GM23338 (cell line): ENCODE data around the gene ROBO1. TPM values are rescaled to one million over a fixed set of nuclear protein-coding genes. Genes with fewer than 3 reads are reported as not detected.

ENCODE experiments used
- ATAC-seq: fragments of 200-7000 bp; cut with Tn5 transposase; 3 replicates; pipeline ENCODE4 v1.9.1; 2020
- DNase-seq: peaks from one replicate; pipeline ENCODE4 v3.0.0-alpha.2; 2015; ENCODE audit warnings: low spot score
- H2AFZ ChIP-seq: fragments of 200-600 bp; sonication (generic); 2 replicates; pipeline ENCODE4 v1.8.0; 2016; ENCODE audit warnings: antibody characterized with exemption, mild to moderate bottlenecking, moderate library complexity
- H3F3A ChIP-seq: fragments of 200-600 bp; sonication (generic); replicated peaks from 2 replicates; pipeline ENCODE4 v1.8.0; 2017; ENCODE audit warnings: antibody characterized with exemption, mixed run types, low read depth
- H3K27ac ChIP-seq: fragments of 200-600 bp; sonication (generic); 2 replicates; pipeline ENCODE4 v1.6.1; 2016; ENCODE audit warnings: low read depth
- H3K27me3 ChIP-seq: fragments of 200-600 bp; sonication (generic); 2 replicates; pipeline ENCODE4 v1.8.0; 2016; ENCODE audit warnings: mild to moderate bottlenecking, mixed run types, moderate library complexity; ENCODE audit not compliant: insufficient read depth
- H3K36me3 ChIP-seq: fragments of 200-600 bp; sonication (generic); 2 replicates; pipeline ENCODE4 v1.8.0; 2016; ENCODE audit warnings: mild to moderate bottlenecking; ENCODE audit not compliant: insufficient read depth
- H3K4me1 ChIP-seq: fragments of 200-600 bp; sonication (generic); 2 replicates; pipeline ENCODE4 v1.8.0; 2016; ENCODE audit warnings: mild to moderate bottlenecking, moderate library complexity; ENCODE audit not compliant: insufficient read depth
- H3K4me2 ChIP-seq: fragments of 200-600 bp; sonication (generic); 2 replicates; pipeline ENCODE4 v1.7.1; 2017; ENCODE audit warnings: mixed run types
- H3K4me3 ChIP-seq: fragments of 200-600 bp; sonication (generic); 2 replicates; pipeline ENCODE4 v1.6.1; 2016; ENCODE audit warnings: mixed run types
- H3K79me2 ChIP-seq: fragments of 200-600 bp; sonication (generic); replicated peaks from 2 replicates; pipeline ENCODE4 v1.8.0; 2017; ENCODE audit warnings: mild to moderate bottlenecking; ENCODE audit not compliant: insufficient read depth
- H3K9me2 ChIP-seq: fragments of 200-600 bp; sonication (generic); 2 replicates; pipeline ENCODE4 v1.8.0; 2017; ENCODE audit not compliant: insufficient read depth
- H4K20me1 ChIP-seq: fragments of 200-600 bp; sonication (generic); replicated peaks from 2 replicates; pipeline ENCODE4 v1.8.0; 2017; ENCODE audit warnings: mild to moderate bottlenecking; ENCODE audit not compliant: insufficient read depth
- H3K27ac Mint-ChIP-seq: 2 replicates; pipeline ENCODE4 v1.8.0; 2020; ENCODE audit warnings: inconsistent platforms, mild to moderate bottlenecking, moderate library complexity, mixed read lengths
- H3K27me3 Mint-ChIP-seq: 3 replicates; pipeline ENCODE4 v1.8.0; 2022; ENCODE audit warnings: low read depth, mild to moderate bottlenecking, moderate library complexity, mixed read lengths, inconsistent platforms; ENCODE audit not compliant: insufficient read depth, poor library complexity
- H3K36me3 Mint-ChIP-seq: 3 replicates; pipeline ENCODE4 v1.8.0; 2021; ENCODE audit warnings: low read depth, mild to moderate bottlenecking, inconsistent platforms, moderate library complexity, mixed read lengths
- H3K4me1 Mint-ChIP-seq: 3 replicates; pipeline ENCODE4 v1.8.0; 2020; ENCODE audit warnings: mild to moderate bottlenecking, inconsistent platforms, mixed read lengths
- H3K4me3 Mint-ChIP-seq: 3 replicates; pipeline ENCODE4 v1.8.0; 2021; ENCODE audit warnings: moderate library complexity, mild to moderate bottlenecking, inconsistent platforms, mixed read lengths
- H3K9me3 Mint-ChIP-seq: 3 replicates; pipeline ENCODE4 v1.8.0; 2020; ENCODE audit warnings: moderate library complexity, mild to moderate bottlenecking, inconsistent platforms, mixed read lengths
- CREB1 ChIP-seq: fragments of 250-450 bp; sonication (Bioruptor Pico); IDR thresholded peaks from 2 replicates; pipeline ENCODE4 v1.5.0; 2020; ENCODE audit warnings: low read depth, mild to moderate bottlenecking, moderate library complexity
- EZH2 ChIP-seq: fragments of 200-600 bp; sonication (generic); IDR thresholded peaks from one replicate; pipeline ENCODE4 v1.8.0; 2017; ENCODE audit warnings: antibody characterized with exemption, mild to moderate bottlenecking, low read depth; ENCODE audit not compliant: unreplicated experiment
- EZH2phosphoT487 ChIP-seq: fragments of 200-600 bp; sonication (generic); IDR thresholded peaks from one replicate; pipeline ENCODE4 v1.8.1; 2018; ENCODE audit warnings: antibody characterized with exemption; ENCODE audit not compliant: unreplicated experiment
- JUNB ChIP-seq: IDR thresholded peaks from one replicate; pipeline ENCODE4 v1.6.1; 2016; ENCODE audit warnings: antibody characterized with exemption; ENCODE audit not compliant: unreplicated experiment
- NANOG ChIP-seq: IDR thresholded peaks from 2 replicates; pipeline ENCODE4 v1.6.1; 2016; ENCODE audit warnings: antibody characterized with exemption, borderline replicate concordance
- POLR2AphosphoS5 ChIP-seq: IDR thresholded peaks from 2 replicates; pipeline ENCODE4 v1.6.1; 2016; ENCODE audit warnings: antibody characterized with exemption, low read depth
- STAT1 ChIP-seq: IDR thresholded peaks from one replicate; pipeline ENCODE4 v1.6.1; 2016; ENCODE audit warnings: antibody characterized with exemption; ENCODE audit not compliant: unreplicated experiment
- ZNF114 ChIP-seq: fragments of 250-450 bp; sonication (Bioruptor Pico); IDR thresholded peaks from 2 replicates; pipeline ENCODE4 v1.5.0; 2020; ENCODE audit warnings: mild to moderate bottlenecking, moderate library complexity
- ZNF331 ChIP-seq: fragments of 250-450 bp; sonication (Bioruptor Pico); IDR thresholded peaks from 2 replicates; pipeline ENCODE4 v1.5.0; 2020; ENCODE audit warnings: low read depth, mild to moderate bottlenecking, moderate library complexity
- polyA plus RNA-seq: library from polyadenylated mRNA; unstranded; fragments of >200 nt; fragmentation: Nextera tagmentation; extraction: Ambion mirVana; gene quantifications from 2 replicates; pipeline ENCODE4 v1.2.1, GENCODE V29; 2016
- total RNA-seq: library from RNA; depleted of rRNA; stranded (reverse); fragments of >200 nt; shearing (Covaris generic); gene quantifications from 2 replicates; pipeline ENCODE4 v1.2.3, GENCODE V29; 2014
- TF ChIP-seq, protein P1 (sequence below), 2 experiments: fragments of 200-600 bp in 1 of 2; sonication (generic) in 1 of 2; conservative IDR thresholded peaks; 2 replicates each; pipeline versions ENCODE4 v1.5.1 to v1.6.1; 2016 to 2017; ENCODE audit warnings: antibody characterized with exemption in 2 of 2, low read depth in 2 of 2, mild to moderate bottlenecking in 2 of 2, moderate library complexity in 1 of 2
- TF ChIP-seq, protein P2 (sequence below): IDR thresholded peaks from one replicate; pipeline ENCODE4 v1.6.1; 2018; ENCODE audit warnings: antibody characterized with exemption; ENCODE audit not compliant: unreplicated experiment
- TF ChIP-seq, protein P3 (sequence below): IDR thresholded peaks from 2 replicates; pipeline ENCODE4 v1.6.1; 2016; ENCODE audit warnings: antibody characterized with exemption
- TF ChIP-seq, protein P4 (sequence below): fragments of 250-450 bp; sonication (Bioruptor Pico); IDR thresholded peaks from 2 replicates; pipeline ENCODE4 v1.5.0; 2020; ENCODE audit warnings: mild to moderate bottlenecking, moderate library complexity

The ROBO1 gene
- total and polyA plus RNA-seq, 2 experiments from 2014 or later: 19.2 to 78.3 TPM

DNA sequence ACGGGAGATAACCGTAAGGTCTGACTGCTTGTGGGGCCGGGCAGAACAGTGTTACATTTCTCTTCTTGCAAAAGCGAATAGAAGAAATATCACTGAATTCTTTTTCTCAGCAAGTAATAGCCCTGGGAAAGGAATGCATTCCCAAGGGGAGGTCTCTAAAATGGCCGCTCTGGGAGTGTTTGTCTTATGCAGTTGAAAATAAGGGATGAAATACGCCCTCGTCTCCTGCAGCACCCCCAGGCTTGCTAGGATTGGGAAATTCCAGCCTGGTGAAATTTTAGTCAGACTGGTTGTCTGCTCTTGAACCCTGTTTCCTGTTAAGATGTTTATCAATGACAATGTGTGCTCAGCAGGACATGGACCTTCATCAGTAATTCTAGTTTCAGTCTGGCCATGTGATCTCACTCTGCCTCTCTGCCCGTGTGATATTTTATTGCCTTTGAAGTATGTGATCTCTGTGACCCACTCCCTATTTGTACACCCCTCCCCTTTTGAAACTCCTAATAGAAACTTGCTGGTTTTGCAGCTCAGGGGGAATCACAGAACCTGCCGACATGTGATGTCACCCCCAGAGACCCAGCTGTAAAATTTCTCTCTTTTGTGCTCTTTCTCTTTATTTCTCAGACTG lies 715.6 kb downstream of the ROBO1 start:
- no peaks in the 10 kb centered on the region for H3K27me3 ChIP-seq

More for the DNA sequence above, 715.6 kb downstream of the ROBO1 start:
- DNase-seq (peak; percentile 49), ATAC-seq (no peak)
- H3K4me2 ChIP-seq: no peak overlapping the region
- no peaks in the 10 kb centered on the region for H3F3A ChIP-seq
- H3K27me3 Mint-ChIP-seq: peaks cover 6% of the 10 kb centered on the region
- no peak overlapping the region for H3K27ac Mint-ChIP-seq
- H3K36me3 Mint-ChIP-seq: peaks cover 35% of the 10 kb centered on the region
- no peak overlapping the region for H3K4me3 Mint-ChIP-seq
- no peak overlapping the region for H3K4me3 ChIP-seq
- H3K27ac ChIP-seq: no peak overlapping the region
- H3K79me2 ChIP-seq: no peaks in the 10 kb centered on the region
- H3K9me2 ChIP-seq: 0 out of 2 replicates have a peak, but pooled peaks cover 4% of the 10 kb centered on the region
- TF ChIP-seq, protein P1, sequence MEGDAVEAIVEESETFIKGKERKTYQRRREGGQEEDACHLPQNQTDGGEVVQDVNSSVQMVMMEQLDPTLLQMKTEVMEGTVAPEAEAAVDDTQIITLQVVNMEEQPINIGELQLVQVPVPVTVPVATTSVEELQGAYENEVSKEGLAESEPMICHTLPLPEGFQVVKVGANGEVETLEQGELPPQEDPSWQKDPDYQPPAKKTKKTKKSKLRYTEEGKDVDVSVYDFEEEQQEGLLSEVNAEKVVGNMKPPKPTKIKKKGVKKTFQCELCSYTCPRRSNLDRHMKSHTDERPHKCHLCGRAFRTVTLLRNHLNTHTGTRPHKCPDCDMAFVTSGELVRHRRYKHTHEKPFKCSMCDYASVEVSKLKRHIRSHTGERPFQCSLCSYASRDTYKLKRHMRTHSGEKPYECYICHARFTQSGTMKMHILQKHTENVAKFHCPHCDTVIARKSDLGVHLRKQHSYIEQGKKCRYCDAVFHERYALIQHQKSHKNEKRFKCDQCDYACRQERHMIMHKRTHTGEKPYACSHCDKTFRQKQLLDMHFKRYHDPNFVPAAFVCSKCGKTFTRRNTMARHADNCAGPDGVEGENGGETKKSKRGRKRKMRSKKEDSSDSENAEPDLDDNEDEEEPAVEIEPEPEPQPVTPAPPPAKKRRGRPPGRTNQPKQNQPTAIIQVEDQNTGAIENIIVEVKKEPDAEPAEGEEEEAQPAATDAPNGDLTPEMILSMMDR (conservative IDR thresholded peaks at IDR 0.05; ENCODE audit: low read depth in 2 of 2): no peak
- TF ChIP-seq ZNF331 (CRISPR knock-in tag) (no peak), JUNB (no peak), ZNF114 (CRISPR knock-in tag) (no peak), CREB1 (CRISPR knock-in tag) (no peak), STAT1 (no peak), EZH2phosphoT487 (no peak), EZH2 (no peak), POLR2AphosphoS5 (no peak), NANOG (no peak)
- TF ChIP-seq, protein P2, sequence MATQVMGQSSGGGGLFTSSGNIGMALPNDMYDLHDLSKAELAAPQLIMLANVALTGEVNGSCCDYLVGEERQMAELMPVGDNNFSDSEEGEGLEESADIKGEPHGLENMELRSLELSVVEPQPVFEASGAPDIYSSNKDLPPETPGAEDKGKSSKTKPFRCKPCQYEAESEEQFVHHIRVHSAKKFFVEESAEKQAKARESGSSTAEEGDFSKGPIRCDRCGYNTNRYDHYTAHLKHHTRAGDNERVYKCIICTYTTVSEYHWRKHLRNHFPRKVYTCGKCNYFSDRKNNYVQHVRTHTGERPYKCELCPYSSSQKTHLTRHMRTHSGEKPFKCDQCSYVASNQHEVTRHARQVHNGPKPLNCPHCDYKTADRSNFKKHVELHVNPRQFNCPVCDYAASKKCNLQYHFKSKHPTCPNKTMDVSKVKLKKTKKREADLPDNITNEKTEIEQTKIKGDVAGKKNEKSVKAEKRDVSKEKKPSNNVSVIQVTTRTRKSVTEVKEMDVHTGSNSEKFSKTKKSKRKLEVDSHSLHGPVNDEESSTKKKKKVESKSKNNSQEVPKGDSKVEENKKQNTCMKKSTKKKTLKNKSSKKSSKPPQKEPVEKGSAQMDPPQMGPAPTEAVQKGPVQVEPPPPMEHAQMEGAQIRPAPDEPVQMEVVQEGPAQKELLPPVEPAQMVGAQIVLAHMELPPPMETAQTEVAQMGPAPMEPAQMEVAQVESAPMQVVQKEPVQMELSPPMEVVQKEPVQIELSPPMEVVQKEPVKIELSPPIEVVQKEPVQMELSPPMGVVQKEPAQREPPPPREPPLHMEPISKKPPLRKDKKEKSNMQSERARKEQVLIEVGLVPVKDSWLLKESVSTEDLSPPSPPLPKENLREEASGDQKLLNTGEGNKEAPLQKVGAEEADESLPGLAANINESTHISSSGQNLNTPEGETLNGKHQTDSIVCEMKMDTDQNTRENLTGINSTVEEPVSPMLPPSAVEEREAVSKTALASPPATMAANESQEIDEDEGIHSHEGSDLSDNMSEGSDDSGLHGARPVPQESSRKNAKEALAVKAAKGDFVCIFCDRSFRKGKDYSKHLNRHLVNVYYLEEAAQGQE: no peak
- TF ChIP-seq, protein P3, sequence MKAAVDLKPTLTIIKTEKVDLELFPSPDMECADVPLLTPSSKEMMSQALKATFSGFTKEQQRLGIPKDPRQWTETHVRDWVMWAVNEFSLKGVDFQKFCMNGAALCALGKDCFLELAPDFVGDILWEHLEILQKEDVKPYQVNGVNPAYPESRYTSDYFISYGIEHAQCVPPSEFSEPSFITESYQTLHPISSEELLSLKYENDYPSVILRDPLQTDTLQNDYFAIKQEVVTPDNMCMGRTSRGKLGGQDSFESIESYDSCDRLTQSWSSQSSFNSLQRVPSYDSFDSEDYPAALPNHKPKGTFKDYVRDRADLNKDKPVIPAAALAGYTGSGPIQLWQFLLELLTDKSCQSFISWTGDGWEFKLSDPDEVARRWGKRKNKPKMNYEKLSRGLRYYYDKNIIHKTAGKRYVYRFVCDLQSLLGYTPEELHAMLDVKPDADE: no peak
- TF ChIP-seq, protein P4, sequence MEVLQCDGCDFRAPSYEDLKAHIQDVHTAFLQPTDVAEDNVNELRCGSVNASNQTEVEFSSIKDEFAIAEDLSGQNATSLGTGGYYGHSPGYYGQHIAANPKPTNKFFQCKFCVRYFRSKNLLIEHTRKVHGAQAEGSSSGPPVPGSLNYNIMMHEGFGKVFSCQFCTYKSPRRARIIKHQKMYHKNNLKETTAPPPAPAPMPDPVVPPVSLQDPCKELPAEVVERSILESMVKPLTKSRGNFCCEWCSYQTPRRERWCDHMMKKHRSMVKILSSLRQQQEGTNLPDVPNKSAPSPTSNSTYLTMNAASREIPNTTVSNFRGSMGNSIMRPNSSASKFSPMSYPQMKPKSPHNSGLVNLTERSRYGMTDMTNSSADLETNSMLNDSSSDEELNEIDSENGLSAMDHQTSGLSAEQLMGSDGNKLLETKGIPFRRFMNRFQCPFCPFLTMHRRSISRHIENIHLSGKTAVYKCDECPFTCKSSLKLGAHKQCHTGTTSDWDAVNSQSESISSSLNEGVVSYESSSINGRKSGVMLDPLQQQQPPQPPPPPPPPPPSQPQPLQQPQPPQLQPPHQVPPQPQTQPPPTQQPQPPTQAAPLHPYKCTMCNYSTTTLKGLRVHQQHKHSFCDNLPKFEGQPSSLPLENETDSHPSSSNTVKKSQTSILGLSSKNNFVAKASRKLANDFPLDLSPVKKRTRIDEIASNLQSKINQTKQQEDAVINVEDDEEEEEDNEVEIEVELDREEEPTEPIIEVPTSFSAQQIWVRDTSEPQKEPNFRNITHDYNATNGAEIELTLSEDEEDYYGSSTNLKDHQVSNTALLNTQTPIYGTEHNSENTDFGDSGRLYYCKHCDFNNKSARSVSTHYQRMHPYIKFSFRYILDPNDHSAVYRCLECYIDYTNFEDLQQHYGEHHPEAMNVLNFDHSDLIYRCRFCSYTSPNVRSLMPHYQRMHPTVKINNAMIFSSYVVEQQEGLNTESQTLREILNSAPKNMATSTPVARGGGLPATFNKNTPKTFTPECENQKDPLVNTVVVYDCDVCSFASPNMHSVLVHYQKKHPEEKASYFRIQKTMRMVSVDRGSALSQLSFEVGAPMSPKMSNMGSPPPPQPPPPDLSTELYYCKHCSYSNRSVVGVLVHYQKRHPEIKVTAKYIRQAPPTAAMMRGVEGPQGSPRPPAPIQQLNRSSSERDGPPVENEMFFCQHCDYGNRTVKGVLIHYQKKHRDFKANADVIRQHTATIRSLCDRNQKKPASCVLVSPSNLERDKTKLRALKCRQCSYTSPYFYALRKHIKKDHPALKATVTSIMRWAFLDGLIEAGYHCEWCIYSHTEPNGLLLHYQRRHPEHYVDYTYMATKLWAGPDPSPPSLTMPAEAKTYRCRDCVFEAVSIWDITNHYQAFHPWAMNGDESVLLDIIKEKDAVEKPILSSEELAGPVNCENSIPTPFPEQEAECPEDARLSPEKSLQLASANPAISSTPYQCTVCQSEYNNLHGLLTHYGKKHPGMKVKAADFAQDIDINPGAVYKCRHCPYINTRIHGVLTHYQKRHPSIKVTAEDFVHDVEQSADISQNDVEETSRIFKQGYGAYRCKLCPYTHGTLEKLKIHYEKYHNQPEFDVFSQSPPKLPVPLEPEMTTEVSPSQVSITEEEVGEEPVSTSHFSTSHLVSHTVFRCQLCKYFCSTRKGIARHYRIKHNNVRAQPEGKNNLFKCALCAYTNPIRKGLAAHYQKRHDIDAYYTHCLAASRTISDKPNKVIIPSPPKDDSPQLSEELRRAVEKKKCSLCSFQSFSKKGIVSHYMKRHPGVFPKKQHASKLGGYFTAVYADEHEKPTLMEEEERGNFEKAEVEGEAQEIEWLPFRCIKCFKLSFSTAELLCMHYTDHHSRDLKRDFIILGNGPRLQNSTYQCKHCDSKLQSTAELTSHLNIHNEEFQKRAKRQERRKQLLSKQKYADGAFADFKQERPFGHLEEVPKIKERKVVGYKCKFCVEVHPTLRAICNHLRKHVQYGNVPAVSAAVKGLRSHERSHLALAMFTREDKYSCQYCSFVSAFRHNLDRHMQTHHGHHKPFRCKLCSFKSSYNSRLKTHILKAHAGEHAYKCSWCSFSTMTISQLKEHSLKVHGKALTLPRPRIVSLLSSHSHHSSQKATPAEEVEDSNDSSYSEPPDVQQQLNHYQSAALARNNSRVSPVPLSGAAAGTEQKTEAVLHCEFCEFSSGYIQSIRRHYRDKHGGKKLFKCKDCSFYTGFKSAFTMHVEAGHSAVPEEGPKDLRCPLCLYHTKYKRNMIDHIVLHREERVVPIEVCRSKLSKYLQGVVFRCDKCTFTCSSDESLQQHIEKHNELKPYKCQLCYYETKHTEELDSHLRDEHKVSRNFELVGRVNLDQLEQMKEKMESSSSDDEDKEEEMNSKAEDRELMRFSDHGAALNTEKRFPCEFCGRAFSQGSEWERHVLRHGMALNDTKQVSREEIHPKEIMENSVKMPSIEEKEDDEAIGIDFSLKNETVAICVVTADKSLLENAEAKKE (CRISPR knock-in tag): no peak
- H2AFZ ChIP-seq: no peak overlapping the region
- H3K4me1 Mint-ChIP-seq: no peaks in the 10 kb centered on the region
- H3K9me3 Mint-ChIP-seq: peaks cover 47% of the 10 kb centered on the region
- H4K20me1 ChIP-seq: no peaks in the 10 kb centered on the region
- H3K4me1 ChIP-seq: no peaks in the 10 kb centered on the region
- peaks cover 9% of the 10 kb centered on the region; the same call in 1 of the 2 replicates for H3K36me3 ChIP-seq
